A673 (cell line): Measurements from ENCODE around the gene DFFB. TPM values are rescaled to one million over a fixed set of nuclear protein-coding genes. Genes with fewer than 3 reads are reported as not detected.
"Not testable (repeated sequence)": the region's sequence is repeated elsewhere in the genome, so short reads cannot be mapped to it uniquely, and the experiment has no call there.

Source experiments
- Bru-seq: library from RNA; stranded (reverse); fragments of 400-500 nt; gene quantifications from one replicate; lab custom pipeline; 2021; lab: Mats Ljungman, UMichigan
- BruChase-seq, 2 experiments: library from RNA; stranded (reverse); fragments of 400-500 nt; gene quantifications; one replicate each; lab custom pipeline; 2021; lab: Mats Ljungman, UMichigan
- BruUV-seq: library from RNA; stranded (reverse); fragments of 400-500 nt; replicated peaks from 2 replicates; lab custom pipeline; 2021; lab: Mats Ljungman, UMichigan
- CTCF ChIA-PET: fragments of 300-600 bp; sonication (Branson Sonifier 250); formaldehyde crosslinking; loops from one replicate; lab custom pipeline; 2022; ENCODE audit warnings: antibody characterized with exemption; lab: Charles Lee
- POLR2A ChIA-PET: fragments of 300-600 bp; sonication (Branson Sonifier 250); formaldehyde crosslinking; loops from one replicate; lab custom pipeline; 2022; ENCODE audit warnings: antibody characterized with exemption; ENCODE audit not compliant: low non-redundant PET; lab: Charles Lee
- DNase-seq: peaks from one replicate; pipeline ENCODE4 v3.0.0-alpha.2; 2015; ENCODE audit warnings: low spot score
- H3K27ac ChIP-seq: fragments of 200-600 bp; sonication (generic); 2 replicates; pipeline ENCODE4 v1.5.1; 2016; ENCODE audit warnings: mixed run types, low read depth, mild to moderate bottlenecking, mixed read lengths, antibody characterized with exemption, low read length; ENCODE audit not compliant: poor library complexity, severe bottlenecking
- H3K27me3 ChIP-seq: fragments of 200-600 bp; sonication (generic); replicated peaks from 2 replicates; pipeline ENCODE4 v1.6.1; 2017; ENCODE audit warnings: mixed run types, low read depth, mild to moderate bottlenecking, mixed read lengths, antibody characterized with exemption, low read length; ENCODE audit not compliant: insufficient read depth, poor library complexity
- H3K36me3 ChIP-seq: fragments of 200-600 bp; sonication (generic); 2 replicates; pipeline ENCODE4 v1.6.1; 2016; ENCODE audit warnings: mixed run types, mild to moderate bottlenecking, mixed read lengths, antibody characterized with exemption, low read length; ENCODE audit not compliant: insufficient read depth, poor library complexity, severe bottlenecking
- H3K4me1 ChIP-seq: fragments of 200-600 bp; sonication (generic); 2 replicates; pipeline ENCODE4 v1.6.1; 2017; ENCODE audit warnings: mixed run types, mild to moderate bottlenecking, mixed read lengths, antibody characterized with exemption, low read length; ENCODE audit not compliant: insufficient read depth, poor library complexity, severe bottlenecking
- H3K4me3 ChIP-seq: fragments of 200-600 bp; sonication (generic); 2 replicates; pipeline ENCODE4 v1.5.1; 2016; ENCODE audit warnings: low read depth, mixed run types, mild to moderate bottlenecking, mixed read lengths, low read length; ENCODE audit not compliant: poor library complexity, severe bottlenecking
- H3K9me3 ChIP-seq: fragments of 200-600 bp; sonication (generic); 2 replicates; pipeline ENCODE4 v1.6.1; 2016; ENCODE audit warnings: mixed run types, low read depth, mild to moderate bottlenecking, mixed read lengths, antibody characterized with exemption, low read length; ENCODE audit not compliant: poor library complexity, severe bottlenecking
- EZH2 ChIP-seq: fragments of 200-600 bp; sonication (generic); IDR thresholded peaks from 2 replicates; pipeline ENCODE4 v1.6.1; 2017; ENCODE audit warnings: borderline replicate concordance, low read depth, mild to moderate bottlenecking, mixed read lengths, antibody characterized with exemption, low read length; ENCODE audit not compliant: poor library complexity, severe bottlenecking
- intact Hi-C: fragments of 100-400 bp; cut with micrococcal nuclease; formaldehyde crosslinking; loops from one replicate; pipeline ENCODE4 v1.10.0; 2022; ENCODE audit not compliant: unreplicated experiment
- long read RNA-seq: library from polyadenylated mRNA; stranded (forward); transcript quantifications from one replicate; pipeline ENCODE4 v2.0.0, GENCODE V29; 2022
- total RNA-seq: library from RNA; stranded (reverse); gene quantifications from 2 replicates; pipeline ENCODE4 v1.2.3, GENCODE V29; 2021
- TF ChIP-seq, protein P1 (sequence below): fragments of 300-800, 200-600 bp; sonication (generic); conservative IDR thresholded peaks from 2 replicates; pipeline ENCODE4 v1.5.1; 2017; ENCODE audit warnings: low read depth, mild to moderate bottlenecking, antibody characterized with exemption, low read length, moderate library complexity, mixed read lengths

DFFB gene, protein sequence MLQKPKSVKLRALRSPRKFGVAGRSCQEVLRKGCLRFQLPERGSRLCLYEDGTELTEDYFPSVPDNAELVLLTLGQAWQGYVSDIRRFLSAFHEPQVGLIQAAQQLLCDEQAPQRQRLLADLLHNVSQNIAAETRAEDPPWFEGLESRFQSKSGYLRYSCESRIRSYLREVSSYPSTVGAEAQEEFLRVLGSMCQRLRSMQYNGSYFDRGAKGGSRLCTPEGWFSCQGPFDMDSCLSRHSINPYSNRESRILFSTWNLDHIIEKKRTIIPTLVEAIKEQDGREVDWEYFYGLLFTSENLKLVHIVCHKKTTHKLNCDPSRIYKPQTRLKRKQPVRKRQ
- total RNA-seq (8.9 and 9.2 TPM in 2 replicates), Bru-seq, nascent RNA (percentile 46 among the genes with signal in this experiment), BruChase-seq, experiment 1, labeled RNA remaining after a 2-hour chase (percentile 64 among the genes with signal in this experiment), BruChase-seq, experiment 2, labeled RNA remaining after a 6-hour chase (percentile 64 among the genes with signal in this experiment)
- long read RNA-seq, transcript DFFB-205 (7 exons, 3,028 nt): major isoform, 9 of 15 reads
- long read RNA-seq, partial matches to known transcripts: 0 of 15 reads
- long read RNA-seq, other reads (novel, unspliced or antisense): 4 of 15 reads

DNA sequence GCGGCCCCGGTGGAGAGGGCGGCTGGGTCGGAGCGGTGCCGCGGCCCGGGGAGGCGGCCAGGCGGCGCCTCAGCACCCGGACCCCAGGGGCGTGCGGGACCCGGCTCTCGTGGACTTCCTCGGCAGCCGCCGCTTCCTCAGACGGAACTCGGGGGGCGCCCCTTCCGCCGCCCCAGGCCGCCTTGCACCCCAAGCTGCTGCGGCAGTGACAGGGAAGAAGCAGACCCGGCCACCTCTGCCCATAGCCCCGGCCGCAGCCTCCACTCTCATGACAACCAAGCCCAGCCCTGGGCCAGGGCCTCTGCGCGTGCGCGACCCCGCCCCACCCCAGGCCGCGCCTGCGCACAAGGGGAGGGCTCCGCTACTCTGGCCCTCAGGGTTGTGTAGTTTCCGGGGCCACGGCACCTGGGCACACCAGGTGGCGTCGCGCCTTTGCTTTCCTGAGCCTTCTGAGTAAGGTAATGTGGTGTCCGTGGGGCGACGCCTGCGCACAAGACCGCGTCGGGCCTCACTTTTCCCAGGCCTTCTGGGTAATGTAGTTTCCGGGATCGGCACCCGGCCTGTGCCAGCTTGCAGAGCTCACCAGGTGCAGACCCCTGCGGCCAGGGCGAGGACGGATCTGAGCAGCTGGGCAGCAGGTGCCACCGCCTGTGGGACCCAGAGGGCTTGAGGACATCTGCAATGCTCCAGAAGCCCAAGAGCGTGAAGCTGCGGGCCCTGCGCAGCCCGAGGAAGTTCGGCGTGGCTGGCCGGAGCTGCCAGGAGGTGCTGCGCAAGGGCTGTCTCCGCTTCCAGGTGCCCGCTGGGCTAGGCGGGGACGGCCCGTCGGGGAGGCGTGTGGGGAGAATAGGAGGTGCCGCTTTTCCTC, at the start of gene DFFB, which contains the start of gene CEP104:
DFFB (plus strand) TSS at position 554 of the 868 bp plus-strand sequence; CDS start at position 682, 128 bp downstream.
CEP104 (minus strand) TSS at position 289 of the 868 bp plus-strand sequence. CDS start 4,804 bp downstream, outside the sequence.
- TF ChIP-seq EZH2: no peak
- TF ChIP-seq, protein P1, sequence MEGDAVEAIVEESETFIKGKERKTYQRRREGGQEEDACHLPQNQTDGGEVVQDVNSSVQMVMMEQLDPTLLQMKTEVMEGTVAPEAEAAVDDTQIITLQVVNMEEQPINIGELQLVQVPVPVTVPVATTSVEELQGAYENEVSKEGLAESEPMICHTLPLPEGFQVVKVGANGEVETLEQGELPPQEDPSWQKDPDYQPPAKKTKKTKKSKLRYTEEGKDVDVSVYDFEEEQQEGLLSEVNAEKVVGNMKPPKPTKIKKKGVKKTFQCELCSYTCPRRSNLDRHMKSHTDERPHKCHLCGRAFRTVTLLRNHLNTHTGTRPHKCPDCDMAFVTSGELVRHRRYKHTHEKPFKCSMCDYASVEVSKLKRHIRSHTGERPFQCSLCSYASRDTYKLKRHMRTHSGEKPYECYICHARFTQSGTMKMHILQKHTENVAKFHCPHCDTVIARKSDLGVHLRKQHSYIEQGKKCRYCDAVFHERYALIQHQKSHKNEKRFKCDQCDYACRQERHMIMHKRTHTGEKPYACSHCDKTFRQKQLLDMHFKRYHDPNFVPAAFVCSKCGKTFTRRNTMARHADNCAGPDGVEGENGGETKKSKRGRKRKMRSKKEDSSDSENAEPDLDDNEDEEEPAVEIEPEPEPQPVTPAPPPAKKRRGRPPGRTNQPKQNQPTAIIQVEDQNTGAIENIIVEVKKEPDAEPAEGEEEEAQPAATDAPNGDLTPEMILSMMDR: no peak
- Histone ChIP-seq H3K9me3 (no peaks in the 10 kb centered on the region), H3K4me3 (peak within 1 kb of the TSS; percentile 54), H3K27me3 (no peaks in the 10 kb centered on the region), H3K36me3 (no peaks in the 10 kb centered on the region), H3K27ac (peak within 1 kb of the TSS; percentile 73), H3K4me1 (peaks cover 5% of the 10 kb centered on the region)
- ChIA-PET CTCF (no interaction called here), POLR2A (no interaction called here)
- peak; percentile 88 for DNase-seq
- intact Hi-C loops: no loop called here
- no TSS peak for BruUV-seq

GRCh38 chr1:3807769-3808168, 49.5 kb upstream of the DFFB start:
- no TSS peak for BruUV-seq
- Histone ChIP-seq H3K36me3 (no peaks in the 10 kb centered on the region), H3K4me1 (no peaks in the 10 kb centered on the region), H3K27ac (no peak overlapping the region), H3K4me3 (no peak overlapping the region), H3K27me3 (no peaks in the 10 kb centered on the region), H3K9me3 (no peaks in the 10 kb centered on the region)
- DNase-seq: no peak
- ChIA-PET CTCF (no interaction called here), POLR2A (no interaction called here)
- intact Hi-C loops: no loop called here
- TF ChIP-seq, protein P1: no peak
- no peak for TF ChIP-seq EZH2

DNA sequence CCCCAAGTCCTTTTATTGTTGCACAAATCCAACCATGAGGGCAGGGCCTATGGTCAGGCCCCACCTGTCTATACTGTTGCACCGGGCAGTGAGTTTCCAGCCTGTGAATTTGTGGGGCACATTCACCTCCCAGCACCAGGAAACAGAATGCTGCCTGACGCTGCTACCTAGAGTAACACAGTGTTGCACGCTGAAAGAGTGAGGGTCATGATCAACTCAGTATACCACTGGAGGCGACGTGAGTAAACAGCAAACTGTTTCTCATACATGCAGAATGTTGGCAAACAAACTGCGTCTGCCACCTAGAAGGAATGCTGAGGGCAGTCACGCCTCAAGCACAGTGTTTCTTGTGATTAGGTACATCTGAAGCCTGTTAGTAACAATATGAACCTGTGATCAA, 47.6 kb upstream of the DFFB start:
- intact Hi-C loops: no loop called here
- DNase-seq: no peak
- Histone ChIP-seq H3K4me1 (no peaks in the 10 kb centered on the region), H3K27ac (no peak overlapping the region), H3K27me3 (no peaks in the 10 kb centered on the region), H3K9me3 (no peaks in the 10 kb centered on the region), H3K36me3 (no peaks in the 10 kb centered on the region), H3K4me3 (no peak overlapping the region)
- no TSS peak for BruUV-seq
- CTCF ChIA-PET: no interaction called here
- TF ChIP-seq EZH2: no peak
- TF ChIP-seq, protein P1: no peak
- POLR2A ChIA-PET: no interaction called here

DNA sequence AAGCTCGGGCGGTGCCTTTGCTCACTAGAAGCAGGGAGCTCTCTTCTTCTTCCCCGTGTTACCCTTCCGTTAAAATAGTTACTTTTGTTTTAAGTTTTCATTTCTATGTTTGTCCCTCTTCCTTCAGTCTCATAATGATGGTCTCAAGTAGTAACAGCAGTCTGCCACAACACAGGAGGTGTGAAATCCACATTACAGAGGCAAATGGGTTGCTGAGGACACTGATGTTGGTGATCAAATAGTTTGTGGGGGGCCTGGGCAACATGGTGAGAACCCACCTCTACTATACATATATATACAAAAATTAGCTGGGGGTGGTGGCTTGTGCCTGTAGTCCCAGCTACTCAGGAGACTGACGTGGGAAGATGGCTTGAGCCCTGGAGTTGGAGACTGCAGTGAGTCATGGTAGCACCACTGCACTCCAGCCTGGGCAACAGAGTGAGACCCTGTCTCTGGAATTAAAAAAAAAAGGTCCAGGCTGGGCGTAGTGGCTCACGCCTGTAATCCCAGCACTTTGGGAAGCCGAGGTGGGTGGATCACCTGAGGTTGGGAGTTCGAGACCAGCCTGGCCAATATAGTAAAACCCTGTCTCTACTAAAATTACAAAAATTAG, 47.0 kb upstream of the DFFB start:
- H3K4me1 ChIP-seq, CTCF ChIA-PET, BruUV-seq, H3K36me3 ChIP-seq, H3K4me3 ChIP-seq, H3K27ac ChIP-seq, intact Hi-C loops, DNase-seq, POLR2A ChIA-PET, H3K9me3 ChIP-seq, H3K27me3 ChIP-seq: not testable (repeated sequence)
